A673 (cell line): ENCODE measurements around the gene DAPK3. TPM values are rescaled to one million over a fixed set of nuclear protein-coding genes. Genes with fewer than 3 reads are reported as not detected.

Experiments used
- BruUV-seq: library from RNA; stranded (reverse); fragments of 400-500 nt; replicated peaks from 2 replicates; lab custom pipeline; 2021; lab: Mats Ljungman, UMichigan
- CTCF ChIA-PET: fragments of 300-600 bp; sonication (Branson Sonifier 250); formaldehyde crosslinking; loops from one replicate; lab custom pipeline; 2022; ENCODE audit warnings: antibody characterized with exemption; lab: Charles Lee
- POLR2A ChIA-PET: fragments of 300-600 bp; sonication (Branson Sonifier 250); formaldehyde crosslinking; loops from one replicate; lab custom pipeline; 2022; ENCODE audit warnings: antibody characterized with exemption; ENCODE audit not compliant: low non-redundant PET; lab: Charles Lee
- DNase-seq: peaks from one replicate; pipeline ENCODE4 v3.0.0-alpha.2; 2015; ENCODE audit warnings: low spot score
- H3K27ac ChIP-seq: fragments of 200-600 bp; sonication (generic); 2 replicates; pipeline ENCODE4 v1.5.1; 2016; ENCODE audit warnings: mixed run types, low read depth, mild to moderate bottlenecking, mixed read lengths, antibody characterized with exemption, low read length; ENCODE audit not compliant: poor library complexity, severe bottlenecking
- H3K27me3 ChIP-seq: fragments of 200-600 bp; sonication (generic); replicated peaks from 2 replicates; pipeline ENCODE4 v1.6.1; 2017; ENCODE audit warnings: mixed run types, low read depth, mild to moderate bottlenecking, mixed read lengths, antibody characterized with exemption, low read length; ENCODE audit not compliant: insufficient read depth, poor library complexity
- H3K36me3 ChIP-seq: fragments of 200-600 bp; sonication (generic); 2 replicates; pipeline ENCODE4 v1.6.1; 2016; ENCODE audit warnings: mixed run types, mild to moderate bottlenecking, mixed read lengths, antibody characterized with exemption, low read length; ENCODE audit not compliant: insufficient read depth, poor library complexity, severe bottlenecking
- H3K4me1 ChIP-seq: fragments of 200-600 bp; sonication (generic); 2 replicates; pipeline ENCODE4 v1.6.1; 2017; ENCODE audit warnings: mixed run types, mild to moderate bottlenecking, mixed read lengths, antibody characterized with exemption, low read length; ENCODE audit not compliant: insufficient read depth, poor library complexity, severe bottlenecking
- H3K4me3 ChIP-seq: fragments of 200-600 bp; sonication (generic); 2 replicates; pipeline ENCODE4 v1.5.1; 2016; ENCODE audit warnings: low read depth, mixed run types, mild to moderate bottlenecking, mixed read lengths, low read length; ENCODE audit not compliant: poor library complexity, severe bottlenecking
- H3K9me3 ChIP-seq: fragments of 200-600 bp; sonication (generic); 2 replicates; pipeline ENCODE4 v1.6.1; 2016; ENCODE audit warnings: mixed run types, low read depth, mild to moderate bottlenecking, mixed read lengths, antibody characterized with exemption, low read length; ENCODE audit not compliant: poor library complexity, severe bottlenecking
- CTCF ChIP-seq: fragments of 300-800, 200-600 bp; sonication (generic); conservative IDR thresholded peaks from 2 replicates; pipeline ENCODE4 v1.5.1; 2017; ENCODE audit warnings: low read depth, mild to moderate bottlenecking, antibody characterized with exemption, low read length, moderate library complexity, mixed read lengths
- EZH2 ChIP-seq: fragments of 200-600 bp; sonication (generic); IDR thresholded peaks from 2 replicates; pipeline ENCODE4 v1.6.1; 2017; ENCODE audit warnings: borderline replicate concordance, low read depth, mild to moderate bottlenecking, mixed read lengths, antibody characterized with exemption, low read length; ENCODE audit not compliant: poor library complexity, severe bottlenecking
- intact Hi-C: fragments of 100-400 bp; cut with micrococcal nuclease; formaldehyde crosslinking; loops from one replicate; pipeline ENCODE4 v1.10.0; 2022; ENCODE audit not compliant: unreplicated experiment
- total RNA-seq: library from RNA; stranded (reverse); gene quantifications from 2 replicates; pipeline ENCODE4 v1.2.3, GENCODE V29; 2021

The DAPK3 gene
- total RNA-seq, 1 experiment from 2014 or later: 65.9 TPM

GRCh38 chr19:3986260-3987041 lies 15.6 kb upstream of the DAPK3 start:
- ChIA-PET POLR2A (no interaction called here), CTCF (interaction anchor here (0.8 kb wide), 1 partner anchor 153 kb away, joined by 3 read pairs; no protein-coding TSS in a partner anchor)
- Histone ChIP-seq H3K27ac (peak overlapping the region; percentile 96), H3K9me3 (no peaks in the 10 kb centered on the region), H3K36me3 (peaks cover 34% of the 10 kb centered on the region), H3K27me3 (no peaks in the 10 kb centered on the region), H3K4me3 (peak overlapping the region; percentile 98), H3K4me1 (peaks cover 36% of the 10 kb centered on the region)
- BruUV-seq: no TSS peak
- peak; percentile 92 for DNase-seq
- intact Hi-C loops: loop anchor here (1.0 kb wide), 1 partner anchor 218 kb away; no protein-coding TSS in a partner anchor
- no peak for TF ChIP-seq EZH2
- TF ChIP-seq CTCF: peak; percentile 79

- TF ChIP-seq EZH2: no peak
- TF ChIP-seq CTCF: no peak
- Histone ChIP-seq H3K9me3 (no peaks in the 10 kb centered on the region), H3K27me3 (no peaks in the 10 kb centered on the region), H3K4me3 (peak overlapping the region; percentile 98), H3K27ac (peak overlapping the region; percentile 96), H3K4me1 (peaks cover 36% of the 10 kb centered on the region), H3K36me3 (peaks cover 41% of the 10 kb centered on the region)
- ChIA-PET CTCF (interaction anchor here (0.8 kb wide), 1 partner anchor 153 kb away, joined by 3 read pairs; no protein-coding TSS in a partner anchor), POLR2A (interaction anchor here (0.5 to 1.1 kb wide), 7 partner anchors 10 to 154 kb away, joined by 3 to 11 read pairs (median 5); partner anchors contain the start of genes PIAS4 and ZBTB7A)
- intact Hi-C loops: loop anchor here (1.0 kb wide), 1 partner anchor 219 kb away; no protein-coding TSS in a partner anchor
- no peak for DNase-seq
- no TSS peak for BruUV-seq
Observed at GRCh38 chr19:3985643-3986259, 14.9 kb upstream of the DAPK3 start.

- POLR2A ChIA-PET: interaction anchor here (0.5 to 1.1 kb wide), 7 partner anchors 9 to 154 kb away, joined by 3 to 11 read pairs (median 5); partner anchors contain the start of genes PIAS4 and ZBTB7A
- H3K27me3 ChIP-seq: no peaks in the 10 kb centered on the region
- peak; percentile 91 for DNase-seq
- H3K36me3 ChIP-seq: peaks cover 48% of the 10 kb centered on the region
- intact Hi-C loops: no loop called here
- no peaks in the 10 kb centered on the region for H3K9me3 ChIP-seq
- H3K4me3 ChIP-seq: peak within 1 kb of the TSS; percentile 98
- H3K27ac ChIP-seq: peak within 1 kb of the TSS; percentile 96
- TSS peak; percentile 74 for BruUV-seq
- CTCF ChIA-PET: interaction anchor here (0.8 kb wide), 1 partner anchor 154 kb away, joined by 3 read pairs; no protein-coding TSS in a partner anchor
- TF ChIP-seq CTCF (no peak), EZH2 (no peak)
- peaks cover 36% of the 10 kb centered on the region for H3K4me1 ChIP-seq
Observed at GRCh38 chr19:3984908-3985642, 14.2 kb upstream of the DAPK3 start, which contains the start of gene EEF2. TSS of gene EEF2 (minus strand) at chr19:3985463. CDS start at chr19:3985380, 83 bp downstream.
